OCI-LY1 (cell line): Measurements from ENCODE around the gene PLXNA3.

Source experiments
- H2AFZ ChIP-seq: fragments of 200-600 bp; sonication (generic), shearing (Covaris generic); 2 replicates; pipeline ENCODE4 v1.6.0; 2014; ENCODE audit warnings: antibody characterized with exemption, mild to moderate bottlenecking, low read length
- H3F3A ChIP-seq: fragments of 200-600 bp; sonication (generic), shearing (Covaris generic); 2 replicates; pipeline ENCODE4 v1.6.0; 2014; ENCODE audit warnings: mild to moderate bottlenecking, antibody characterized with exemption, low read length, moderate library complexity; ENCODE audit not compliant: insufficient read depth
- H3K27ac ChIP-seq: fragments of 200-600 bp; sonication (generic); 2 replicates; pipeline ENCODE4 v1.5.1; 2014; ENCODE audit warnings: low read length, mixed run types, mild to moderate bottlenecking, low read depth; ENCODE audit not compliant: poor library complexity, severe bottlenecking
- H3K27me3 ChIP-seq: fragments of 200-600 bp; sonication (generic); 2 replicates; pipeline ENCODE4 v1.6.0; 2014; ENCODE audit warnings: antibody characterized with exemption, mild to moderate bottlenecking, low read length, moderate library complexity; ENCODE audit not compliant: insufficient read depth
- H3K36me3 ChIP-seq: fragments of 200-600 bp; sonication (generic); 2 replicates; pipeline ENCODE4 v1.6.1; 2014; ENCODE audit warnings: mild to moderate bottlenecking, antibody characterized with exemption, low read length, moderate library complexity, mixed read lengths; ENCODE audit not compliant: insufficient read depth
- H3K4me1 ChIP-seq: fragments of 200-600 bp; sonication (generic); 2 replicates; pipeline ENCODE4 v1.5.1; 2014; ENCODE audit warnings: mild to moderate bottlenecking, low read length, moderate library complexity; ENCODE audit not compliant: insufficient read depth, severe bottlenecking
- H3K4me2 ChIP-seq: fragments of 200-600 bp; sonication (generic), shearing (Covaris generic); 2 replicates; pipeline ENCODE4 v1.6.1; 2014; ENCODE audit warnings: low read length
- H3K4me3 ChIP-seq: fragments of 200-600 bp; sonication (generic); 2 replicates; pipeline ENCODE4 v1.5.1; 2014; ENCODE audit warnings: low read length, low read depth, mild to moderate bottlenecking, mixed read lengths; ENCODE audit not compliant: poor library complexity, severe bottlenecking
- H3K79me2 ChIP-seq: fragments of 200-600 bp; shearing (Covaris generic); 2 replicates; pipeline ENCODE4 v1.6.1; 2016; ENCODE audit warnings: mixed run types, low read length, mixed read lengths; ENCODE audit not compliant: insufficient read depth
- H3K9ac ChIP-seq: fragments of 200-600 bp; sonication (generic), shearing (Covaris generic); 2 replicates; pipeline ENCODE4 v1.6.1; 2014; ENCODE audit warnings: mild to moderate bottlenecking, low read length, mixed read lengths
- H3K9me2 ChIP-seq: fragments of 200-600 bp; sonication (generic), shearing (Covaris generic); 2 replicates; pipeline ENCODE4 v1.6.1; 2014; ENCODE audit warnings: low read depth, mild to moderate bottlenecking, low read length, mixed read lengths
- H3K9me3 ChIP-seq: fragments of 200-600 bp; shearing (Covaris generic); 2 replicates; pipeline ENCODE4 v1.6.1; 2014; ENCODE audit warnings: low read length, mixed read lengths
- H4K20me1 ChIP-seq: fragments of 200-600 bp; sonication (generic), shearing (Covaris generic); 2 replicates; pipeline ENCODE4 v1.6.0; 2016; ENCODE audit warnings: mild to moderate bottlenecking, low read length; ENCODE audit not compliant: insufficient read depth
- CTCF ChIP-seq: fragments of 200-600 bp; sonication (generic), shearing (Covaris generic); IDR thresholded peaks from 2 replicates; pipeline ENCODE4 v1.5.1; 2017; ENCODE audit warnings: mild to moderate bottlenecking, antibody characterized with exemption, low read length, moderate library complexity, mixed read lengths
- EZH2 ChIP-seq: fragments of 200-600 bp; sonication (generic), shearing (Covaris generic); IDR thresholded peaks from 2 replicates; pipeline ENCODE4 v1.8.0; 2017; ENCODE audit warnings: borderline replicate concordance, mixed run types, mild to moderate bottlenecking, antibody characterized with exemption, low read length, moderate library complexity, mixed read lengths

The PLXNA3 gene

GRCh38 chrX:154450312-154450711, 7.8 kb upstream of the PLXNA3 start:
- Histone ChIP-seq H2AFZ (no peak overlapping the region), H4K20me1 (no peaks in the 10 kb centered on the region), H3K4me1 (peaks cover 4% of the 10 kb centered on the region), H3K9me2 (no peaks in the 10 kb centered on the region), H3K36me3 (peaks cover 5% of the 10 kb centered on the region), H3K4me2 (no peak overlapping the region), H3K4me3 (no peak overlapping the region), H3K27me3 (no peaks in the 10 kb centered on the region), H3K9ac (no peak overlapping the region), H3K27ac (no peak overlapping the region), H3K9me3 (no peaks in the 10 kb centered on the region), H3F3A (no peaks in the 10 kb centered on the region), H3K79me2 (no peaks in the 10 kb centered on the region)
- TF ChIP-seq EZH2: no peak

- TF ChIP-seq CTCF: no peak
- TF ChIP-seq EZH2: no peak
- peaks cover 5% of the 10 kb centered on the region for H3K36me3 ChIP-seq
- no peaks in the 10 kb centered on the region for H3K9me2 ChIP-seq
- H3K9ac ChIP-seq: no peak overlapping the region
- H2AFZ ChIP-seq: no peak overlapping the region
- no peaks in the 10 kb centered on the region for H3K4me1 ChIP-seq
- H3K27ac ChIP-seq: no peak overlapping the region
- no peaks in the 10 kb centered on the region for H3K9me3 ChIP-seq
- H3K4me2 ChIP-seq: no peak overlapping the region
- no peak overlapping the region for H3K4me3 ChIP-seq
- H3F3A ChIP-seq: no peaks in the 10 kb centered on the region
- H3K79me2 ChIP-seq: no peaks in the 10 kb centered on the region
- H3K27me3 ChIP-seq: no peaks in the 10 kb centered on the region
- no peaks in the 10 kb centered on the region for H4K20me1 ChIP-seq
Observed at GRCh38 chrX:154452823-154453222, 5.3 kb upstream of the PLXNA3 start.

- Histone ChIP-seq H3K4me3 (peak overlapping the region; percentile 65), H3K27ac (no peak overlapping the region), H3K36me3 (no peaks in the 10 kb centered on the region; the same call in 1 of the 2 replicates), H3F3A (no peaks in the 10 kb centered on the region), H2AFZ (no peak overlapping the region), H4K20me1 (no peaks in the 10 kb centered on the region), H3K4me2 (peak overlapping the region; percentile 74), H3K79me2 (no peaks in the 10 kb centered on the region), H3K9ac (peak overlapping the region; percentile 34; the same call in 1 of the 2 replicates), H3K4me1 (peaks cover 5% of the 10 kb centered on the region), H3K9me2 (no peaks in the 10 kb centered on the region), H3K27me3 (no peaks in the 10 kb centered on the region), H3K9me3 (no peaks in the 10 kb centered on the region)
- TF ChIP-seq CTCF (no peak), EZH2 (no peak)
Observed at GRCh38 chrX:154457491-154458115, 478 bp upstream of the PLXNA3 start.
